HG03432 (cell line): ENCODE measurements around the gene WDR88.
"Not testable (repeated sequence)": the region's sequence is repeated elsewhere in the genome, so short reads cannot be mapped to it uniquely, and the experiment has no call there.

Experiments
- ATAC-seq: cut with Tn5 transposase; IDR thresholded peaks from one replicate; pipeline ENCODE4 v1.9.1; 2021; ENCODE audit warnings: mild to moderate bottlenecking, moderate library complexity; ENCODE audit not compliant: unreplicated experiment

The WDR88 gene

DNA sequence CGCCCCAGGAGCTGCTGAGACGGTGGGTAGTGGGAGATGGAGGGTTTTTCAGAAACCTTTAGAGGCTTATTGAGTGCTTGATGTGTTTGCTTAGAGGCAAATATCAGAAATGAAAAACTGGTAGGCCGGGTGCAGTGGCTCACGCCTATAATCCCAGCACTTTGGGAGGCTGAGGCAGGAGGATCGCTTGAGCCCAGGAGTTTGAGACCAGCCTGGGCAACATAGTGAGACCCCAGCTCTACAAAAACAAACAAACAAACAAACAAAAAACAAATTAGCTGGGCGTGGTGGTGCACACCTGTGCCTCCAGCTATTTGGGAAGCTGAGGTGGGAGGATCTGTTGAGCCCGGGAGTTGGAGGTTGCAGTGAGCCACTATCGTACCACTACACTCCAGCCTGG, 5.2 kb upstream of the WDR88 start:
- ATAC-seq = not testable (repeated sequence)

DNA sequence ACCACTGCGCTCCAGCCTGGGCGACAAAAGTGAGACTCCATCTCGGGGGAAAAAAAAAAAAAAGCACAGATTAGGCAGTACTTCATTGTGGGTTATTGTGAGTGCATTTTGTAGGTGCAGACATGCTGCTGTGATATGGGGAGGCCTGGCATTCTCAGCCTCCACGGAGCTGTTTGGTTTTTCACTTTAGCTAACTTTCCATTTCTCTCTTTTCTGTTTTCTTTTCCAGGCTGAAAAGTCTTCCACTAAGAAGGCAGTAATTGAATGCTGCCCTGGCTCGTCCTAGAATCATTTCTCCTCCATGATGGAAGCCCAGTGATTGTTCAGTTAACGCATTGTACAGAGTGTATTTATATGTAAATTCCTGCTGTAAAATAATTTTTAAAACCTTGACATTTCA, 2.0 kb upstream of the WDR88 start:
- no peak for ATAC-seq

DNA sequence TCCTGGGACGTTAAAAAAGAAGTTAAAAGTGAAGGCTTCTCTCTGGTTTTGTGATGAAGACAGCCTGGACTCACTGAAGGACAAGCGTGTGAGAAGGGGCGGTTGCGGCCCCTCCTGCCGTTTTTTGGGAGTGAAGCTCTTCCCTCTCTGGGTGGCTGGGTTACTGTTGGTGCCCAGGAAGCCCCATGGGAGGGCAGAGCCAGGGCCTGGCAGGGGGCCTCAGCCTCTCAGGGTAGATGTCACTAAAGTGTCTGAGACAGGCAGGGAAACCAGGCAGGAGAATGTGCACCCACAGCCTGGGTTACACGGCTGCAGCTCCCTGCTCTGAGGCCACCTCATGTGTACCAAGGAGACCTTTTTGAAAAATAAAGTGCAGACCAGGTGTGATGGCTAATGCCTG, 1.5 kb upstream of the WDR88 start:
- ATAC-seq = no peak

DNA sequence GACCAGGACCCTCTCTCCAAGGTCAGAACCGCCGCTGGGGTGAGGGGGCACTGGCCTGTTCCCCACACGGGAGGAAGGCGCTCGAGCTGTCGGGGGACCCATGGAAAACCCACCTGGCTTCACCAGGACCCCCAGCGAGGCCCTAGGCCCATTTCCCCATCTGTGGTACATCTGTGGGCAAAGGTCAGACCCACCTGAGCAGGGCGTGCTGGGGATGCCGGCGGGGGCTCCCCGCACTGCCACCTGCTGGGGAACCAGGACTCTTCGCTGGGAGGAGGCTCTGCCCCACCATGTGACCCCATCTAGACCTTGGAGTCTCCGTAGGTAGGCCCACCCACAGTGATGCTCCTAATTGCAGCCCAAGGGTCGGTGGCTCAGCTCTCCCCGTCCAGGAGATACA, 511 bp downstream of the WDR88 start:
- no peak for ATAC-seq

DNA sequence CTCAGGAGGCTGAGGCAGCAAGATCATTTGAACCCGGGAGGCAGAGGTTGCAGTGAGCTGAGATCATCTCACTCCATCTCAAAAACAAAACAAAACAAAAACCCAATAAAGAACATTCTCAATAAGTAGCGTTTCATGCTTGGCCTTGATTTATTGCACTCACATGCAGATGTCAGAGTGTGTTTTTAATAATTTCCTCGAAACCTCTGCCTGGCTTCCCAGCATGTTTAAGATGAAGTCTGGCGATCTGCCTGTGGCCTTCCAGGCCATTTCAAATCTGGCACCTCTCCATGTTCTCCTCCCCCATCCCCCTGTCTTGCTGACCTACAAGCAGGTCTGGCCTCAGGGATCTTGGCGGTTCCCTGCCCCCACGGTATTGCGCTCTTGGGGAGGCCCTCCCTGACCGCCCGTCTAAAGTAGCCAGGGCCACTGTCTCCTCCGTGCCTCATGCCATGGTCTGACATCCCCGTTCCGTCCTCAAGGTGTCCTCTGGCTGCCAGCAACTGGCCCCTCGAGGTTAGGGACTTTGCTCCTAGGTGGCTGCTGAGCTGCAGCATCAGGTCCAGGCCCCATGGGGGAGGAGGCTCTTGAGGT, 1.6 kb downstream of the WDR88 start:
- ATAC-seq = no peak

DNA sequence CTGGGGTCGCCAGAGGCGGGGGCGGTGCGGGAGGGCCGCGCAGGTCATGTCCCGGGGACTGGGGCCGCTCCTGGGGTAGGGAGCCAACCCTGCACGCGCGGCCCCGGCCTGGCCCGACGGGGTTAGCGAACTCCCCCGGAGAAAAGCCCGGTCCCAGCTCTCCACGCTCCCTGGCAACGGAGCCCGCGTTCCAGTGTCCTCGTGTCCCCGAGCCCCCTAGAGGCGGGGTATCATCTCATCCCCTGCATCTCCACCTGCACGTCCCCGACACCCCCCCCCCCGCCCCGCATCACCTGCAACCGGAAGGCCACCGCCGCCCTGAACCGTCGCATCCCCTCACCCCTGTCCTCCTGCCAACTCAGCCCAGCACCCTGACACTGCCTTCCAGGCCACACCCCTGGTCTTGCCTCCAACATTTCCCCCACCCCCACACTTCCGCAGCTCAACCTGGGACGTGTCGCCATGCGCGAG, 2.7 kb downstream of the WDR88 start:
- no peak for ATAC-seq

DNA sequence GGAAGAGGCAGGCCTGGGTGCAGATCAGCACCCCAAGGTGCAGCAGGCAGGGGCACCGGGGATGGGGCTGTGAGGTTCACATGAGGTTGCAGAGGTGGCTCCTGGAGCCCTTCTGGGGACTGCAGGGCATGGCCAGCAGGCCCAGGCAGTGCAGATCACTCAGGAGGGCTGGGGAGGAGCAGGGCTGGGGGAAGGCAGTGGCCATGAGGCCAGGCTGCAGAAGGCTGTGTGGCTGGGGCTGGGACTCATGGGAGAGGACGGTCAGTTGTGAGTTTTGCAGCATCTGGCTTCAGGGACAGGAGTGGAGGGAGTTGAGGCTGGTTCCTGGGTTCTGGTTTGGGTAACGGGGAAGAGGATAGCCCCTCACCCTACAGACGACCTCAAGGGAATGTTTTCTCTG, 7.3 kb downstream of the WDR88 start:
- ATAC-seq = no peak

DNA sequence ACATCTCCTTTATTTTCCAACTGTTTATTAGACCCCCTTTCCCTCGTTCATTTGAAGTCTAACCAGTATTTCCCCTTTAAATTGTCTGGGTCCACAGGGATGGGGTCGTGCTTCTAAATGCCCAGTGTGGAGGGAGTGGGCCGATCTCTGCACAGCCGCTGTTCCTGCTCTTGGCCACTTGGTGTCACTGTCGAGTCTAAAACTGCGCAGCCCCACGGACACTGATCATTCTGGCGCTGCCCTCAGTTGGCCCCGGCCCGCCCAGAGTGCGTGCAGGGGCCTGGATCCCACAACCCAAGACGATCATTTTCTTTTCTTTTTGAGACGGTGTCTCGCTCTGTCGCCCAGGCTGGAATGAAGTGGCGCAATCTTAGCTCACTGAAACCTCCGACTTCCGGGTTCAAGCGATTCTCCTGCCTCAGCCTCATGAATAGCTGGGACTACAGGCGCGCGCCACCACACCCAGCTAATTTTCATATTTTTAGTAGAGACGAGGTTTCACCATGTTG, 12.0 kb downstream of the WDR88 start:
- no peak for ATAC-seq

DNA sequence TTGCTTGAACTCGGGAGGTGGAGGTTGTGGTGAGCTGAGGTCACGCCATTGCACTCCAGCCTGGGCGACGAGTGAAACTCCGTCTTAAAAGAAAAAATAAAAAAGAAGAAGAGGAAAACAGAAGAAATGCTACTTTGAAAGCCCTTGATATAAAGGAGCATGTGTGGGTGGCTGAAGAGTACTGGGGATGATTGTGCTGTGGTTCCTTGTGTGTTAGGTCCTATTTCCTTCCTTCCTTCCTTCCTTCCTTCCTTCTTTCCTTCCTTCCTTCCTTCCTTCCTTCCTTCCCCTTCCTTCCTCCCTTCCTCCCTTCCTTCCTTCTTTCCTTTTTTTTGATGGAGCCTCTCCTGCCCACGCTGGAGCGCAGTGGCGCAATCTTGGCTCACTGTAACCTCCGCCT, 14.3 kb downstream of the WDR88 start:
- no peak for ATAC-seq

DNA sequence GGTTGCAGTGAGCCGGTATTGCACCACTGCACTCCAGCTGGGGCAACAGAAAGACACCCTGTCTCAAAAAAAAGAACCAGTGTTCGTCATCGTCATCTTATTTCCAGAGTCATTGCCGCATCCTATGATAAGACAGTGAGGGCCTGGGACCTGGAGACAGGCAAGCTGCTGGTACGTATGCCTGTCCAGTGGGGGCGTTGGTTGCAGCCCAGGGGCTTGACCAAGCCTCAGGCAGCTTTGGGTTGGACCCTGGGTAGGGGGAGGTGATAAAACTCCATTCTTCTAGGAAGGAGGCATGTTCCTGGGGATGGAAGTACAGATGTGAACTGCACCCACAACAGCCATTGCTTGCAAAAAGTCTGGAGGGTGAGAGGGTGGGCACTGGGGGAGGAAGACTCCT, 15.6 kb downstream of the WDR88 start:
- ATAC-seq = no peak

DNA sequence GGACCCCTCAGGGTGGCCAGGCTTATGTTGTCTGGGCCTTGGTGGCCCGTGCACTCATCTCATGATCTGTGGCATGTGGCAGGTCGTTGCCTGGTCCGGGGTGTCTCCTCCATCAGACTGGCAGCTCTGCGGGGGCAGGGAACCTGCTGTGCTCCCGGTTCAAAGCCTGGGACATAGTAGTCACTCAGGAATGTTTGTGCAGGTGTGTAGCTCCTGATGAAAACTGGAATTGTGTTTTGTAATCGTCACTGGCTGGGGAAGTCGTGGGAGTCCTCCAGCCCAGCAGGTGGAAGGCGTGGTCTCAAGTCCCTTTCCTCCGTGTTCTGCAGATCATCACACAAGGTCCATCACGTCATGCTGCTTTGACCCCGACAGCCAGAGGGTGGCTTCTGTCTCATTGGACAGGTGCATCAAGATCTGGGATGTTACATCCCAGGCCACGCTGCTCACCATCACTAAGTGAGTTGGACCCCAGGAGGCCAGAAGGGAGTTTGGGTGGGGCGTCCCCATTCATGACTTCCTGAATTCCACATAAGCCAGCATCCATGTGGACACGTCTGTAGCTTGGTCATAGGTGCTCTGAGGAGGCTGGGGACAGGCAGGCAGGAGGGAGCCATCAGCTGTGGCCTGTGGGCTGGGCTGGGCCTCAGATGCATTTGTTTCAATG, 19.1 kb downstream of the WDR88 start:
- ATAC-seq = no peak

DNA sequence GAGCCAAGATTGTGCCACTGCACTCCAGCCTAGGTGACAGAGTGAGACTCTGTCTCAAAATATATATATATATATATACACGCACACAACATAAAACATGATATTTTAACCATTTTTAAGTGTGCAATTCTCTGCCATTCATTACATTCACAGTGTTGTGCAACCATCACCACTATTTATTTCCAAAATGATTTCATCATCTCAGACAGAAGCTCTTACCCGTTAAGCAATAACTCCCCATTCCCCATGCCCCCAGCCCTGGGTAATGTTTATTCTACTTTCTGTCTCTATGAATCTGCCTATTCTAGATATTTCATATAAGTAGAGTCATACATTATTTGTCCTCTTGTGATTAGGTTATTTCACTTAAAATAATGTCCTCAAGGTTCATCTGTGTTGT, 20.3 kb downstream of the WDR88 start:
- no peak for ATAC-seq

DNA sequence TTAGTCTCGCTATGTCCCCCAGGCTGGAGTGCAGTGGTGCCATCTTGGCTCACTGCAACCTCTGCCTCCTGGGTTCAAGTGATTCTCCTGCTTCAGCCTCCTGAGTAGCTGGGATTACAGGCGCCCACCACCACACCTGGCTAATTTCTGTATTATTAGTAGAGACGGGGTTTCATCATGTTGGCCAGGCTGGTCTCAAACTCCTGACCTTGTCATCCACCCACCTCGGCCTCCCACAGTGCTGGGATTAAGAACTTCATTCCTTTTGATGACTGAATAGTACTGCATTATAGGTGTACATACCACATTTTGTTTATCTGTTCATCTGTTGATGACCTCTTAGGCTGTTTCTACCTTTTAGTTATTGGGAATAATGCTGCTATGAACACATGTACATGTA, 20.7 kb downstream of the WDR88 start:
- not testable (repeated sequence) for ATAC-seq

DNA sequence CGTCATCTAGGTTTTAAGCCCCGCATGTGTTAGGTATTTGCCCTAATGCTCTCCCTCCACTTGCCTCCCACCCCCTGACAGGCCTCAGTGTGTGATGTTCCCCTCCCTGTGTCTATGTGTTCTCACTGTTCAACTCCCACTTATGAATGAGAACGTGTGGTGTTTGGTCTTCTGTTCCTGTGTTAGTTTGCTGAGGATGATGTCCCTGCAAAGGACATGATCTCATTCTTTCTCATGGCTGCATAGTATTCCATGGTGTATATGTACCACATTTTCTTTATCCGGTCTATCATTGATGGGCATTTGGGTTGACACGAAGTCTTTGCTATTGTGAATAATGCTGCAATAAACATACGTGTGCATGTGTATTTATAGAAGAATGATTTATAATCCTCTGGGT, 22.4 kb downstream of the WDR88 start:
- ATAC-seq = not testable (repeated sequence)

DNA sequence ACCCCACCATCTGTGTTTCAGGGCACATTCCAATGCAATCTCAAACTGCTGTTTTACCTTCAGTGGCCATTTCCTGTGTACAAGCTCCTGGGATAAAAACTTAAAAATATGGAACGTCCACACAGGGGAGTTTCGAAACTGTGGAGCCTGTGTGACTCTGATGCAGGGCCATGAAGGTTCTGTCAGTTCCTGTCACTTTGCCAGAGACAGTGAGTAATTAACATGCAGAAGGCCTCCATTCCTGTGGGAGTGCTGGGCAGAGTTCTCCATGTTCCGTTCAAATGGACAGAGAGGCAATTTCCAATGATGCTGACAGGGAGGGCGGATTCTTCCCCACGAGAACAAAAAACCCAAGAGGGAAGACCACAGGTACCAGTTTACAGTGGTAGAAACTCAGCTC, 24.4 kb downstream of the WDR88 start:
- no peak for ATAC-seq

DNA sequence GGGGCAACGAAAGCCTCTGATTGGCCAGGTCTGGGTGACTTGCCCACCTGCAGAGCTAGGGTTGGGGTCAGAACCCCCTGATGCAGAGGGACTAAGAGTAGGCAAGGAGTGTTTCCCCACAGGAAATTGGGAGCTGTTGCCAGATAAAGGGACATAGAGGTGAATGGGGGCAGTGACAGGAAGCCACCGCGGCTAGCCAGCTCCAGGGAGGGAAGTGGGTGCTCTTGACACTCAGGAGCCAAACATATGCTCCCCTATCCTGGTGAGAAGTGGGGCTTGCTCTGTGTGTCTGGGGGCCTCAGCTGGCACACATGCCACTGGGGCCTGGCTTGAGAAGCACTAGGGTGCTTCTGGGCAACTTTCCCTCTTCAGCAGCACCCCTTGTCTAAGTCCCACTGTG, 26.0 kb downstream of the WDR88 start:
- ATAC-seq = no peak

DNA sequence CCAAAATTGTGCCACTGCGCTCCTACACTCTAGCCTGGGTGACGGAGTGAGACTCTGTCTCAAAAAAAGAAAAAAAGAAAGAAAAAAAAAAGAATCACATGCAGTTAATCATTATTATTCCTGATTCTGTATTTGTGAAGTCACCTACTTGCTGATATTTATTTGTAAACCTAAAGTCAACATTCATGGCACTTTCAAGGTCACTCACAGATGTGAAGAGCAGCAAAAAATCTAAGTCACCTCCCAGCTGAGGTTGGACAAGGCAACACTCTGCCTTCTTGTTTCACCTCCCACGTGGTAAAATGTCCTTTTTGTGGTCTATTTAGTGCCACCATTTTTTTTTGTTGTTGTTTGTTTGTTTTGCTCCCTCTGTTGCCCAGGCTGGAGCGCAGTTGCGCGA, 26.5 kb downstream of the WDR88 start:
- no peak for ATAC-seq

DNA sequence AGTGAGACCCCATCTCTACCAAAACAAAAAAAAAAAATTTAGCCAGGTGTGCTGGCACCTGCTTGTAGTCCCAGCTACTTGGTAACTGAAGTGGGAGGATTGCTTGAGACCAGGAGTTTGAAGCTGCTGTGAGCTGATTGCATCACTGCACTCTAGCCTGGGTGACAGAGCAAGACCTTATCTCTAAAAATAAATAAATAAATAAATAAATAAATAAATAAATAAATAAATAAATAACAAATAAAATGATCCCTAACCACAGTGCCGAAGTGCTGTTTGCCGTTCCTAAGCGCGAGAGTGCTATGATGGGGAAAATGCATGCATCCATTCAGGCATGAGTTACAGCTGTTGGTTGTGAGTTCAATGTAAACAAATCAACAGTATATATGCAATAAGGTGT, 27.2 kb downstream of the WDR88 start:
- ATAC-seq = no peak

DNA sequence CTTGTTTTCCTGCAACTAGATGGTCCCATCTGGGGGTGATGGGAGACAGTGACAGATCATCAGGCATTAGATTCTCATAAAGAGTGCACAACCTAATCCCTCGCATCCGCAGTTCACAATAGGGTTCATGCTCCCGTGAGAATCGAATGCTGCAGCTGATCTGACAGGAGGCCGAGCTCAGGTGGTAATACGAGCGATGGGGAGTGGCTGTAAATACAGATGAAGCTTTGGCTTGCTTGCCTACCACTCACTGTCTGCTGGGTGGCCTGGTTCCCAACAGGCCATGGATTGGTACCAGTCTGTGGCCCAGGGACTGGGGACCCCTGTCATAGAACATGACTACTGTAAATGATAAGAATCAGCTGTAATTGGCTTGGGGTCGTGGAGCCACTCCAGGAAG, 28.0 kb downstream of the WDR88 start:
- ATAC-seq = no peak

DNA sequence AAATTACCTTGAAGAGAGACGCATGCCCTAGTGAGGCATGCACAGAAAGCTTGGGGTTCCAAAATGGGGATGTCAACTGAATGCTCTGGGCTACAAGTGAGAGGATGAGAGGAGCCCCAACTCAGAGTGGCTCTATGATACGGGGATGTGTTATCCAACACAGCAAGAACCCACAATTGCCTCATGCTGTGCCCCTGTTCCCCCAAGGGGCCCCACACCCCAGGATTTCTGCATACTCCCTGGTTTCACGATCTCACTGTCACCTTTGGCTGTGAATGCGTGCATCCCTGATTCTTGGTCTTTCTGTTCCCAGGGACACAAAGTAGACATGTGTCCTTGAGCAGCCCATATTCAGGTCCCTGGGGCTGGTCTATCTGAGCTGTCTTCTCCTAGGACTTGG, 29.3 kb downstream of the WDR88 start:
- no peak for ATAC-seq

DNA sequence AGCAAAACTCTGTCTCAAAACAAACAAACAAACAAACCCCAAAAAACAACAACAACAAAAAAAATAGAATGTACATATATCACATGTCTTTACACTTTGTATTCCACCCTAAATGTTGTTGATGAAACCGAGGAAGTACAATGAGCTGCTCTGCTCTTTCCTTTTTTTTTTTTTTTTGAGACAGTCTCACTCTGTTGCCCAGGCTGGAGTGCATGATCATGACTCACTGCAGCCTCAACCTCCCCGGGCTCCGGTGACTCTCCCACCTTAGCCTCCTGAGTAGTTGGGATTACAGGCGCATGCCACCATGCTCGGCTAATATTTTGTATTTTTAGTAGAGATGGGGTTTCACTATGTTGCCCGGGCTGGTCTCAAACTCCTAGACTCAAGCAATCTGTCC, 31.6 kb downstream of the WDR88 start:
- no peak for ATAC-seq

DNA sequence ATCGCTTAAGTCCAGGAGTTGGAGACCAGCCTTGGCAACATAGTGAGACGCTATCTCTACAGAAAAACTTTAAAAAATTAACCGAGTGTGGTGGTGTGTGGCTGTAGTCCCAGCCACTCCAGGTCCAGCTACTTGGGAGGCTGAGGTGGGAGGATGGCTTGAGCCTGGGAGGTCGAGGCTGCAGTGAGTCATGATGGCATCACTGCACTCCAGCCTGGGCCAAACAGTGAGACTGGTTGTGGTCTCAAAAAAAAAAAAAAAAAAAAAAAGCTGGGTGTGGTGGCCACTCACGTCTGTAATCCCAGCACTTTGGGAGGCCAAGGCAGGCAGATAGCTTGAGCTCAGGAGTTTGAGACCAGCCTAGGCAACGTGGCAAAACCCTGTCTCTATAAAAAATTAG, 34.1 kb downstream of the WDR88 start:
- not testable (repeated sequence) for ATAC-seq

DNA sequence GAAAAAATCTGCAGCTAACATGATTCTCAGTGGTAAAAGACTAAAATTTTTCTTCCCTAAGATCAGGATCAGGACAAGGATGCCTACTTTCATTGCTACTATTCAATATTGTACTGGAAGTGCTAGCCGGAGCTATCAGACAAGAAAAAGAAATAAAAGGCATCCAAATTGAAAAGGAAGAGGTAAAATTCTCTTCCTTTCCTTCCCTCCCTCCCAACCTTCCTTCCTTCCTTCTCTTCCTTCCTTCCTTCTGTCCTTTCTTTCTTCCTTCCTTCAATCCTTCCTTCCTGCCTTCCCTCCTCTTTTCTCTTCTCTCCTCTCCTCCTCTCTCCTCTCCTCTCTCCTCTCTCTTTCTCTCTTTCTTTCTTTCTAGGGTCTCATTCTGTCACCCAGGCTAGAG, 35.5 kb downstream of the WDR88 start:
- ATAC-seq = no peak
